Fibroblast of skin of abdomen (primary cell): ENCODE results near the gene DOLPP1.

Experiments used
- DNase-seq: peaks from one replicate; pipeline ENCODE4 v3.0.0-alpha.2; 2013

DOLPP1 gene

GRCh38 chr9:129064499-129064908, 16.4 kb upstream of the DOLPP1 start:
- no peak for DNase-seq

GRCh38 chr9:129068110-129068509, 12.8 kb upstream of the DOLPP1 start:
- DNase-seq: no peak

- DNase-seq: no peak
Observed at GRCh38 chr9:129068990-129069861, 11.7 kb upstream of the DOLPP1 start.

GRCh38 chr9:129069862-129070641, 10.9 kb upstream of the DOLPP1 start:
- no peak for DNase-seq

GRCh38 chr9:129070696-129071525, 10.0 kb upstream of the DOLPP1 start:
- DNase-seq: no peak

- DNase-seq: no peak
Observed at GRCh38 chr9:129071526-129072126, 9.3 kb upstream of the DOLPP1 start.

- no peak for DNase-seq
Observed at GRCh38 chr9:129072171-129072570, 8.7 kb upstream of the DOLPP1 start.

- DNase-seq: no peak
Observed at GRCh38 chr9:129073404-129073803, 7.5 kb upstream of the DOLPP1 start.

GRCh38 chr9:129074106-129074505, 6.8 kb upstream of the DOLPP1 start:
- no peak for DNase-seq

GRCh38 chr9:129075996-129076639, 4.8 kb upstream of the DOLPP1 start:
- DNase-seq: no peak

- no peak for DNase-seq
Observed at GRCh38 chr9:129076640-129077037, 4.3 kb upstream of the DOLPP1 start.

- DNase-seq: no peak
Observed at GRCh38 chr9:129077236-129077635, 3.7 kb upstream of the DOLPP1 start.

GRCh38 chr9:129078691-129079503, 2.0 kb upstream of the DOLPP1 start:
- no peak for DNase-seq

GRCh38 chr9:129079829-129080228, 1.1 kb upstream of the DOLPP1 start:
- DNase-seq: no peak

GRCh38 chr9:129080298-129080600, 662 bp upstream of the DOLPP1 start:
- DNase-seq: no peak

GRCh38 chr9:129081388-129081904, 535 bp downstream of the DOLPP1 start:
- no peak for DNase-seq

GRCh38 chr9:129084087-129084486, 3.2 kb downstream of the DOLPP1 start:
- DNase-seq: no peak

GRCh38 chr9:129089246-129089645, 8.3 kb downstream of the DOLPP1 start:
- DNase-seq: no peak

- no peak for DNase-seq
Observed at GRCh38 chr9:129093602-129094386, 12.9 kb downstream of the DOLPP1 start.
